ENCODE results near the gene TCAF1.

TCAF1 gene

GRCh38 chr7:143913945-143914615 is 12.1 kb upstream of the TCAF1 start:
- H3K36me3 ChIP-seq (replicated peaks in 1 of 2; ENCODE audit: control insufficient read depth in 2 of 2, insufficient read depth in 2 of 2, low read length in 2 of 2) = no peaks in the 10 kb centered on the region
- H2AFZ ChIP-seq (ENCODE audit: low read length) = no peak overlapping the region
- no peak overlapping the region for H4K91ac ChIP-seq (ENCODE audit: low read depth, low read length, poor library complexity)
- no peak overlapping the region for H2BK5ac ChIP-seq (ENCODE audit: low read length)
- no peak overlapping the region for H2BK15ac ChIP-seq (ENCODE audit: low read length)
- H3K23ac ChIP-seq (ENCODE audit: low read depth, low read length, poor library complexity) = no peak overlapping the region
- H3K4me1 ChIP-seq (ENCODE audit: control insufficient read depth in 2 of 2, insufficient read depth in 1 of 2, low read depth in 1 of 2, low read length in 2 of 2) = no peaks in the 10 kb centered on the region
- no peak overlapping the region for H3K4me2 ChIP-seq (ENCODE audit: insufficient read depth, low read length, poor library complexity, severe bottlenecking)
- no peak overlapping the region for H2AK5ac ChIP-seq (ENCODE audit: low read depth, low read length)
- H3K27me3 ChIP-seq (ENCODE audit: control insufficient read depth in 3 of 3, insufficient read depth in 3 of 3, low read depth in 1 of 3, low read length in 3 of 3) = peaks cover 0 to 13% (median 0%) of the 10 kb centered on the region in 3 experiments
- H3K9ac ChIP-seq (ENCODE audit: low read depth, low read length, poor library complexity) = no peak overlapping the region
- H4K8ac ChIP-seq (ENCODE audit: low read depth, low read length) = no peak overlapping the region
- H2BK12ac ChIP-seq (ENCODE audit: low read length) = no peak overlapping the region
- no peak overlapping the region for H3K4ac ChIP-seq (ENCODE audit: low read length)
- no peak for DNase-seq (ENCODE audit: low spot score)
- H3K4me3 ChIP-seq (ENCODE audit: low read length in 2 of 2) = no peak overlapping the region
- WGBS, 2 donors (ENCODE audit: extremely low coverage in 2 of 2, insufficient read length in 2 of 2, insufficient replicate concordance in 1 of 2) = no CpG with 5 or more reads among the region's 3 CpGs
- H3K14ac ChIP-seq (ENCODE audit: low read length) = no peak overlapping the region
- H3K27ac ChIP-seq (replicated peaks; ENCODE audit: low read length) = no peak overlapping the region
- no peak overlapping the region for H3K18ac ChIP-seq (ENCODE audit: low read length)
- H2BK120ac ChIP-seq (ENCODE audit: low read depth, low read length) = no peak overlapping the region
- H3K79me1 ChIP-seq (ENCODE audit: low read depth, low read length) = no peaks in the 10 kb centered on the region
- no peaks in the 10 kb centered on the region for H3K9me3 ChIP-seq (replicated peaks in 1 of 2; ENCODE audit: control insufficient read depth in 2 of 2, insufficient read depth in 1 of 2, low read depth in 1 of 2, low read length in 2 of 2)

- no peak overlapping the region for H2BK120ac ChIP-seq (ENCODE audit: low read depth, low read length)
- no peak overlapping the region for H3K27ac ChIP-seq (replicated peaks; ENCODE audit: low read length)
- no peak overlapping the region for H4K8ac ChIP-seq (ENCODE audit: low read depth, low read length)
- no peak overlapping the region for H3K14ac ChIP-seq (ENCODE audit: low read length)
- H2AFZ ChIP-seq (ENCODE audit: low read length) = no peak overlapping the region
- H3K36me3 ChIP-seq (replicated peaks in 1 of 2; ENCODE audit: control insufficient read depth in 2 of 2, insufficient read depth in 2 of 2, low read length in 2 of 2) = no peaks in the 10 kb centered on the region
- H2BK5ac ChIP-seq (ENCODE audit: low read length) = no peak overlapping the region
- no peaks in the 10 kb centered on the region for H3K79me1 ChIP-seq (ENCODE audit: low read depth, low read length)
- no peak overlapping the region for H3K9ac ChIP-seq (ENCODE audit: low read depth, low read length, poor library complexity)
- DNase-seq (ENCODE audit: low spot score) = no peak
- no peak overlapping the region for H3K4me2 ChIP-seq (ENCODE audit: insufficient read depth, low read length, poor library complexity, severe bottlenecking)
- no peak overlapping the region for H4K91ac ChIP-seq (ENCODE audit: low read depth, low read length, poor library complexity)
- WGBS, 2 donors (ENCODE audit: extremely low coverage in 2 of 2, insufficient read length in 2 of 2, insufficient replicate concordance in 1 of 2) = no CpG with 5 or more reads among the region's 3 CpGs
- no peaks in the 10 kb centered on the region for H3K9me3 ChIP-seq (replicated peaks in 1 of 2; ENCODE audit: control insufficient read depth in 2 of 2, insufficient read depth in 1 of 2, low read depth in 1 of 2, low read length in 2 of 2)
- no peak overlapping the region for H3K4me3 ChIP-seq (ENCODE audit: low read length in 2 of 2)
- no peak overlapping the region for H3K18ac ChIP-seq (ENCODE audit: low read length)
- no peak overlapping the region for H2AK5ac ChIP-seq (ENCODE audit: low read depth, low read length)
- no peak overlapping the region for H2BK15ac ChIP-seq (ENCODE audit: low read length)
- H2BK12ac ChIP-seq (ENCODE audit: low read length) = no peak overlapping the region
- no peak overlapping the region for H3K23ac ChIP-seq (ENCODE audit: low read depth, low read length, poor library complexity)
- no peak overlapping the region for H3K4ac ChIP-seq (ENCODE audit: low read length)
- peaks cover 0 to 6% of the 10 kb centered on the region in 2 donors for H3K4me1 ChIP-seq (ENCODE audit: control insufficient read depth in 2 of 2, insufficient read depth in 1 of 2, low read depth in 1 of 2, low read length in 2 of 2)
- H3K27me3 ChIP-seq (ENCODE audit: control insufficient read depth in 3 of 3, insufficient read depth in 3 of 3, low read depth in 1 of 3, low read length in 3 of 3) = peaks cover 0 to 17% (median 6%) of the 10 kb centered on the region in 3 experiments
Measured at GRCh38 chr7:143910473-143911248, 8.7 kb upstream of the TCAF1 start.

- Histone ChIP-seq H2BK120ac (ENCODE audit: low read depth, low read length) (no peak overlapping the region), H3K18ac (ENCODE audit: low read length) (no peak overlapping the region), H3K27ac (replicated peaks; ENCODE audit: low read length) (no peak overlapping the region), H3K4me2 (ENCODE audit: insufficient read depth, low read length, poor library complexity, severe bottlenecking) (no peak overlapping the region), H3K23ac (ENCODE audit: low read depth, low read length, poor library complexity) (no peak overlapping the region), H3K9me3 (replicated peaks in 1 of 2; ENCODE audit: control insufficient read depth in 2 of 2, insufficient read depth in 1 of 2, low read depth in 1 of 2, low read length in 2 of 2) (no peaks in the 10 kb centered on the region), H2AFZ (ENCODE audit: low read length) (no peak overlapping the region), H3K9ac (ENCODE audit: low read depth, low read length, poor library complexity) (no peak overlapping the region), H2AK5ac (ENCODE audit: low read depth, low read length) (no peak overlapping the region), H3K36me3 (replicated peaks in 1 of 2; ENCODE audit: control insufficient read depth in 2 of 2, insufficient read depth in 2 of 2, low read length in 2 of 2) (no peaks in the 10 kb centered on the region), H2BK15ac (ENCODE audit: low read length) (no peak overlapping the region), H3K27me3 (ENCODE audit: control insufficient read depth in 3 of 3, insufficient read depth in 3 of 3, low read depth in 1 of 3, low read length in 3 of 3) (peaks cover 0 to 17% (median 11%) of the 10 kb centered on the region in 3 experiments), H2BK5ac (ENCODE audit: low read length) (no peak overlapping the region), H4K91ac (ENCODE audit: low read depth, low read length, poor library complexity) (no peak overlapping the region), H3K4me1 (ENCODE audit: control insufficient read depth in 2 of 2, insufficient read depth in 1 of 2, low read depth in 1 of 2, low read length in 2 of 2) (peaks cover 0 to 6% of the 10 kb centered on the region in 2 donors), H3K4ac (ENCODE audit: low read length) (no peak overlapping the region), H2BK12ac (ENCODE audit: low read length) (no peak overlapping the region), H3K4me3 (ENCODE audit: low read length in 2 of 2) (no peak overlapping the region), H3K14ac (ENCODE audit: low read length) (no peak overlapping the region), H4K8ac (ENCODE audit: low read depth, low read length) (no peak overlapping the region), H3K79me1 (ENCODE audit: low read depth, low read length) (no peaks in the 10 kb centered on the region)
- DNase-seq (ENCODE audit: low spot score) = no peak
- WGBS, 2 donors (ENCODE audit: extremely low coverage in 2 of 2, insufficient read length in 2 of 2, insufficient replicate concordance in 1 of 2) = no CpG with 5 or more reads among the region's 3 CpGs
Measured at GRCh38 chr7:143909863-143910262, 7.9 kb upstream of the TCAF1 start.

GRCh38 chr7:143908120-143908519 is 6.1 kb upstream of the TCAF1 start:
- H3K27ac ChIP-seq (replicated peaks; ENCODE audit: low read length) = no peak overlapping the region
- H2BK12ac ChIP-seq (ENCODE audit: low read length) = no peak overlapping the region
- H2BK15ac ChIP-seq (ENCODE audit: low read length) = no peak overlapping the region
- H3K18ac ChIP-seq (ENCODE audit: low read length) = no peak overlapping the region
- H2AFZ ChIP-seq (ENCODE audit: low read length) = no peak overlapping the region
- WGBS, 2 donors (ENCODE audit: extremely low coverage in 2 of 2, insufficient read length in 2 of 2, insufficient replicate concordance in 1 of 2) = no CpG with 5 or more reads among the region's 5 CpGs
- no peak overlapping the region for H2BK120ac ChIP-seq (ENCODE audit: low read depth, low read length)
- no peaks in the 10 kb centered on the region for H3K36me3 ChIP-seq (replicated peaks in 1 of 2; ENCODE audit: control insufficient read depth in 2 of 2, insufficient read depth in 2 of 2, low read length in 2 of 2)
- H3K9me3 ChIP-seq (replicated peaks in 1 of 2; ENCODE audit: control insufficient read depth in 2 of 2, insufficient read depth in 1 of 2, low read depth in 1 of 2, low read length in 2 of 2) = no peaks in the 10 kb centered on the region
- DNase-seq (ENCODE audit: low spot score) = no peak
- no peak overlapping the region for H2BK5ac ChIP-seq (ENCODE audit: low read length)
- H3K9ac ChIP-seq (ENCODE audit: low read depth, low read length, poor library complexity) = no peak overlapping the region
- no peak overlapping the region for H4K91ac ChIP-seq (ENCODE audit: low read depth, low read length, poor library complexity)
- no peak overlapping the region for H3K14ac ChIP-seq (ENCODE audit: low read length)
- no peaks in the 10 kb centered on the region for H3K79me1 ChIP-seq (ENCODE audit: low read depth, low read length)
- no peak overlapping the region for H3K4ac ChIP-seq (ENCODE audit: low read length)
- peaks cover 0 to 6% of the 10 kb centered on the region in 2 donors for H3K4me1 ChIP-seq (ENCODE audit: control insufficient read depth in 2 of 2, insufficient read depth in 1 of 2, low read depth in 1 of 2, low read length in 2 of 2)
- H2AK5ac ChIP-seq (ENCODE audit: low read depth, low read length) = no peak overlapping the region
- no peak overlapping the region for H3K23ac ChIP-seq (ENCODE audit: low read depth, low read length, poor library complexity)
- no peak overlapping the region for H3K4me2 ChIP-seq (ENCODE audit: insufficient read depth, low read length, poor library complexity, severe bottlenecking)
- no peak overlapping the region for H4K8ac ChIP-seq (ENCODE audit: low read depth, low read length)
- H3K27me3 ChIP-seq (ENCODE audit: control insufficient read depth in 3 of 3, insufficient read depth in 3 of 3, low read depth in 1 of 3, low read length in 3 of 3) = peaks cover 0 to 17% (median 16%) of the 10 kb centered on the region in 3 experiments
- H3K4me3 ChIP-seq (ENCODE audit: low read length in 2 of 2) = no peak overlapping the region

All from neuronal stem cell (in vitro differentiated cells).